ENCODE data around the gene TRIM52.

TRIM52 gene

DNA sequence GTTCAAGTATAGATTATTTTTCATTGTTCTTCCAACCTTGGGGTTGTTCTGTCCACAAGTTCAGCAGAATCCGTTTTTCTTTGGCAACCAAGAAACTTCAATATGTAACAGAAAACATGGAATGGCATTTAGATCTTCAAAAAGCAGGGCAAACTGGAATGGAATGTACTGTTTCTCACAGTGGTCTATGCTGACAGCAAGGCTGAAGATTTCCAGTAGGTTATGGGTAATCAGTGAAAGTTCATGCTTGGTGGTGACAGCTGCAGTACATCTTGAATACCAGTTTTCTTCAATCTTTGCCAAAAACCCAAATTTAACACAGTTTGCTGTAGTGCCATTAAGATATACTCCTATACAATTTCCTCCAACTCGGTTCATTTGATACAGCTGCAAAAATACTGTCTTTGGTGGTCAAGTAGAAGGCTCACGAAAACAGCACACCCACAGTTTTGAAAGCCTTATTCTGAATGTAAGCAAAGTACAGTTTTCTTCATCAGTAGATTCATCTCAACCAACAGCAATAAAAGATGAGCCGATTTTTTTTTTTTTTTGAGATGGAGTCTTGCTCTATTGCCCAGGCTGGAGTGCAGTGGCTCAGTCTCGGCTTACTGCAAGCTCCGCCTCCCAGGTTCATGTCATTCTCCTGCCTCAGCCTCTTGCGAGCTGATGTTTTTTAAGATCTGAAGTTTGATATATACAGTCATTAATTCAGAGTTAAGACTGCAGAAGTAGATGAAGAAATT, 4.9 kb downstream of the TRIM52 start:
- FAIRE-seq, result no peak

DNA sequence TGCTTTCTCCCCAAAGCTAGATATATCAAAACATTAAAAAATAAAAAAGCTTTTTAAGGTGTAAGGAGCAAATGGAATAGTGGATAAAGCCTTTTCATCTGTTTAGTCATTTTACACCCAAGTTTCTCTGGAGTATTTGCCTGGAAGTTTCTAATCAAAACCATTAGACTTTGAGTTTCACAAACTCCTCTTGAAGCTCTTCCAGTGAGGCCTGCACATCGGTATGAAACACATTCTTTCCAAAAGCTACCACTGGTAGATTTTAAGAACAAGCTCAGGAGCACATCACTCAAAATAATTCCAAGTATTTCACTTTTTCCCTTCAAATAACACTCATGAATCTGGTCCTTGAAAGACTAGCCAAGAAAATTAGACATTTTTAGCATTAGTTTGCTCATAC, 5.7 kb downstream of the TRIM52 start:
- no peak for FAIRE-seq

DNA sequence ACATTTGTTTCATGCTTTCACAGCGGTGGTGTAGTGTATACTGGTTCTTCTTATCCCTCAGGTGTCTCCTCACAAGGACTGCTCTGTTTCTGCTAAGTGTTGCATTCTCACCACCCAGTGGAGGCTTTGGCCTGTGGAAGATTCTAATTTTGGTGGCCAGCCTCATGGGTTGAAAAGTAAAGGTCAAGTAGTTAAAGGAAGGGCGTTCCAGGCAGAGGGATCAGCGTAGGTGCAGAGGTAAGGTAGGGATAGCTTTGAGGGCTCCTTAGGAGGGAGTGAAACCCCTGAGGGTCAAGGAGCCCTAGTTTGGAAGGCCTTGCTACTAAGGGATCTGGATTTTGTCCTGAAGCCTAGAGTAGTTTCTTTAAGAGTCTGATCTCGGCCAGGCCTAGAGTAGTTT, 12.7 kb downstream of the TRIM52 start:
- no peak for FAIRE-seq

DNA sequence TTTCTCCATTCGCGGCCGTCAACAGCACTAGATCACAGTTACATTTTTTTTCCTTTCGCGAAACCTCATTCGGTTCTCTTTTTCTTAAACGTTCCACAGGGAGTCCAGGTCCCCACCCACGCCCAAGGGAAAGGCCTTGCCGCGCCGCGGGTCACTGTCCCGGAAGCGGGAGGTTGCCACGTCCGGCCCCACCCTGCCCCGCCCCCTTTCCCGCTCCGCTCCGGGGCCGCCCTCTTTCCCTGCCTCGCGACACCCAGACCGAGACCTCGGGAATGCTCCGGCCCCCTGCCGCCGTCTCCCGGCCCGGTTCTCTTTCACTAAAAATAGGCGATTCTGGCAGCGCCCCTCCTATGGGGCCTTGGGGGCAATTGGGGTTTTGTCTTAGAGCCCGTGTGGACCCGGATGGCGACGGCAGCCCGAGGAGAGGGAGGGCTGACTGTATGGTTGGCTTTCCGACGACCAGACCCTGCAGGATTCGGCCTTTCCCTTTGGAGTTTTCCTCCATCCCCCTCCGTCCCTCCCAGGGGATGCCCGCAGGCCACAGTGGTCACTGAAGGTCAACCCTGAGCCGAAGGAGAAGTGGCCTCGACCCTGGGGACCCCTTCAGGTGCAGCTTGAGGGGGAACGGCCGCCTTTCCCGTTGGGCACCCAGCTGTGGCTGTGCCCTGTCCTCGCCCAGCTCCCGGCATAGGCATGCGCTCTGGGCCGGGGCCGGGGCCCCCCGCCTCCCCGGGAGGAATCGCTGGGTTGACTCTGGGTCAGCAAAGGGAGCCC, 14.5 kb downstream of the TRIM52 start:
- FAIRE-seq, result no peak

- no peak for FAIRE-seq
These were observed 15.3 kb downstream of the TRIM52 start for GRCh38 chr5:181245427-181246275.

DNA sequence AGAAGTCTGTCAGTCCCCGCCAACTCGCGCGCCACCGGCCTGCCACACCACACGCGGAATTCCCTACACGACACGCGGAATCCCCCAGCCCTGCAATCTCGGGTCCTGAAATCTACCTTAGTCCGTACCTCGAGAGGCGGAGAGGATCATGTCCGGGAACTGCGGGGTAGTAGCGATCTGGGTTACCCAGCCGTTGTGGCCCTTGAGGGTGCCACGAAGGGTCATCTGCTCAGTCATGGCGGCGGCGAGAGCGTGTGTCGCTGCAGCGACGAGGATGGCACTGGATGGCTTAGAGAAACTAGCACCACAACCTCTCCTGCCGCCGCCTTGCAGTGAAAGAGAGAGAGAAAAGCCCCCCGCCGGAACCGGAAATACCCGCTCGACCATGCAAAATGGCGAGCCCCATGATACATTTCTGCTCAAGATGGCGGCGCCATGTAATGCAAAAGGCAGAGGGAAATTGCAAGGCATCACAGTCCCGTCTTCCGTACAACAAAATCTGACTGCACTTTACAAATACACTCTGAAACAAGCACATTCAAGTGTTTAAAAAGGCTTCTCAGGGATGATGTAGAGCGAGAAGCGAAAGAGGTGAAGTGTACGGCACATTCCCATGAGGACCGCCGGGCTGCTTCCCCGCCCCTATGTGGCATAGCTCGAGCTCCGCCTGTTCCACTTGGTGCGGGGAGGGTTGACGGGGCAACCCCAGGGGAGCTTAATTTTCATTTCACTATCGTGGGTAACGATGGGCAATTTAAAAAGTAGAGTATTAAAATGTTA, 17.2 kb downstream of the TRIM52 start, which contains the start of gene RACK1:
Gene RACK1, minus strand, starts transcription at position 343 of the 780 bp plus-strand sequence. Its CDS starts 106 bp downstream, at position 237.
- no peak for FAIRE-seq

DNA sequence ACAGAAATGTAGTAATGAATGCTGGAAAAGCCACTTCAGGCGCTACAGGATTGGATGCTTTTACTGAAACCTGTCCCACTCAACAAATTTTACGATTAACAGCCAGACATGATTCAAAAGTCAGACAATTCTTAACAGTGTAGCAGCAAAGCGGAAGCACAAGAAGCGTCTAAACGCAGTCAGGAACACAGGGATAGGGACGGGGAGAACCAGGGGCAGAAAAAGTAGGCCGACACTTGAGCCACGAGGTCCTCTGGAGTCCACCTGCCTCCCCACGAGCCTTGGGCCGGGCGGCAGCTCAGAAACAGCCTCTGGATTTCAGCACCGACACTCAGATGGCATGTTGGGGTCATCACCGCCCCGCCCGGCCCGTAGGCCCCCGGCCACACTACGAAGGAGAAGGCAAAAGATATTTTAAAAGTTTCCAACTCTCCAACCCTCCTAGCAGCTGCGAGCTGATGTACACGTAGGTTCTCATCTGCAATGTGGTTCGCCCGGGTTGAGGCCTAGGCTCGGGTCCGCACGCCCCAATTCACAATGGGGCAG, 17.9 kb downstream of the TRIM52 start:
- no peak for FAIRE-seq

- FAIRE-seq, result no peak
These were observed 18.9 kb downstream of the TRIM52 start for GRCh38 chr5:181242031-181242451.

GRCh38 chr5:181241393-181241975, 19.5 kb downstream of the TRIM52 start:
- FAIRE-seq, result no peak

DNA sequence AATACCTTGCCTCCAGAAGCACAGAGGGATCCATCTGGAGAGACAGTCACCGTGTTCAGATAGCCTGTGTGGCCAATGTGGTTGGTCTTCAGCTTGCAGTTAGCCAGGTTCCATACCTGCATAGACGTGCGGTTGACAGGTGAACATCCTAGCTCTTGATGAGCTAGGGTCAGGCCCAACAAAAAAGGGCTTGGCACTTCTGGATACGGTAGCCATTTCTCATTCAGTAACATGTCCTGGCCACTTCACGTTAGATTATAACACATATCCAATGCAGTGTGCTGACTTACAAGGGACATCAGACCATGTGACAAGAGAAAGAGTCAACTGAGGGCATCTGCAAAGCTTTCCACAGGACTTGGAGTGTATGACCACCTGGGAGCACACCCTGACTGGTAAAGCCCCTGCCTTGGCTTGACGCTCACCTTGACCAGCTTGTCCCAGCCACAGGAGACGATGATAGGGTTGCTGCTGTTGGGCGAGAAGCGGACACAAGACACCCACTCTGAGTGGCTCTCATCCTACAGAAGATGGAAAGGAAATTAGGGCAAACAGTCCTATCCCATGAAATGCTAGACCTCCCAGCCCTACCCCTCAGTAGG, 21.8 kb downstream of the TRIM52 start:
- no peak for FAIRE-seq

DNA sequence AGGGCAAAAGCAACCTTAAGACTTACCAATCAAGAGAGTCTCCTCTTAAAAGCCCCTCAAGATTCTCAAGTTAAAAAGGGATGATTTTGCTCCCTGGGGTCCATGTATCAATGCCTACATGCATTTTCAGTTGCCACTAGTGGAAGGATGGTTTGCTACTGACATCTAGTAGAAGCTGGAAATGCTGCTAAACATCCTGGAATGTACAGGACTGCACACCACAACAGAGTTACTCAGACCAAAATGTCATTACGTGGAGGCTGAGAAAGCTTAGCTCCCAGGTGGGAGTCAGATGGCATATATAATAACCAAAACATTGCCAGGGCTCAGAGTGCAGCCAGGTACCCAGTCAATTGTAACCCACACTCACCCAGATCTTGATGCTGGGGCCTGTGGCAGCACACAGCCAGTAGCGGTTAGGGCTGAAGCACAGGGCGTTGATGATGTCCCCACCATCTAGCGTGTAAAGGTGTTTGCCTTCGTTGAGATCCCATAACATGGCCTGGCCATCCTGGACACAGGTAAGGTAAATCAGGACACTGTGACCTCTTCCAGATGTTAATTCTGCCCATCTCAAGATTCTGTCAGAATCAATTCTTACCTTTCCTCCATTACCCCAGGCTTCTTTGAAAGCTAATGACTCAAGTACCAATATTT, 23.1 kb downstream of the TRIM52 start:
- FAIRE-seq, result no peak

DNA sequence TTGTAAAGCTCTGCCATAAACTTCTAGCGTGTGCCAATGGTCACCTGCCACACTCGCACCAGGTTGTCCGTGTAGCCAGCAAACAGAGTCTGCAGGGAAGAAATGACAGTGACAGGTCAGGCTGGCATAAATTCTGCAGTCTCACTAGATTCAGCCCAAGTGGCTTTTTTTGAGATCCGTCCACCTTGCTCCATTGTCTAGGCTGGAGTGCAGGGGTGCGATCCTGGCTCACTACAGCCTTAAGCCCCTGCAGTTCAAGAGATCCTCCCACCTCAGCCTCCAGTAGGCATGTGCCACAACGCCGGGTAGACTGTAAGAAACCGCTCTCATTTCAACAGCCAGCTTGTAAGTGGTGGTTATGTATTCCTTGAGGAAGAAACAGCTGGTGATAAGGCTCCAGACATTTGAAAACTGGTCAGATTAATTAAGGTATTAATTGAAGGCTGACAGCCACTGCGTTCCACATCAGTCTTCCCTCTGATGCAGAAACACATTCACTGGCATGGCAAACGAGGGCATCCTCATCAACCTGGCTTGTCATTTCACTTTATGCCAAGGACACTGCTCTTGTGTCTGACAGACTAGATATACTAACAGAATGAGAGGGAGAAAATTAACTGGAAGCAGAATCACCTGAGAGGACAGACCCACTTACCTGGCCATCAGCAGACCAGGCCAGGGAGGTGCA, 23.8 kb downstream of the TRIM52 start:
- FAIRE-seq, result no peak

DNA sequence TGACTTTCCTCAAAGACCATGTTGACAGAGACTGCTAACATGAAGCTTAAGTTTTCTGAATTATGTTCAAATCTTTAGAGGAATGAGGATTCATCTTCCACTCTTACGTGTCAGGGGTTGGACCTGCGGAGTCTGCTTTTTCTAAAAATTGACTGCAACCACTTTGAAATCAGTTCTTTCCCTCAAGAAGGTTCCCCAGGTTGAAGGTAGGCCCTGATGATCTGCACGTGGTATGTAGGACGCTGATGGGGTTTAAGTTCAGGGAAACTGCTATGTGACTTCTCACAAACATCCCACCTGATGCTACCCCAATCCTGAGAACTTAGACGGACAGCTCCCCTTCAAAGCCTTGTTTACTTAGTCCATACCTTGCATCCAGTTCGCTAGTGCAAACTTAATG, 24.5 kb downstream of the TRIM52 start:
- no peak for FAIRE-seq

DNA sequence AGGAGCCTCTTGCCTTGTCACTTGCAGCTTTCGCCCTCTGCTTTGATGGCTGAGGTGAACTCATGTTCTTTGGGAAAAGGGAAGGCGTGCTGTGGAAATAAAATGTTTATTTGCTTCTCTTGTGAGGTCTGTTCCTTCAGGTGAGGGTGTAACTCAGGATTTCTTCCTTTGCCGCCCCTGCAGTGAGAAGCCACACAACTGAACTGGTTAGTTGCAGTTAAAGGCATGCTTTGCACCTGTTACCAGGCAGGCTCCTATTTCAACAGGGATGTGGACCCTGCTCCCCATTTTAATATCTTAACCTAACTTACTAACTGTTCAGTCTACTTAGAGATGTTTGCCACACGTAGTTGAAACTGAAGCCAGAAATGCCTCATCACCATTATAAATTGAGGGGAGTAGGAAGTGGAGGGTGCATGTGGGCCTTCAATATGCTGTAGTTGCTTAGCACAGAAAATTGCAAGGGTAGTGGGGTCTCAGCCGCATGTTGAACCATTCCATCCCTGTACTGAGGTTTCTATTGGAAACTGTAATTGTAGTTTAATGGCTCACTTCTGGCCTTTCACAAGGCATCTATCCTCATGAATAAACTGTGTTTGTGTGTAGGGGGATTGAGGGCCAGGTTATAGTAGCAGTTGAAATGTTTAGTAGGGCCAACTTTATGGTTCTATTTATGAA, 25.1 kb downstream of the TRIM52 start:
- no peak for FAIRE-seq

DNA sequence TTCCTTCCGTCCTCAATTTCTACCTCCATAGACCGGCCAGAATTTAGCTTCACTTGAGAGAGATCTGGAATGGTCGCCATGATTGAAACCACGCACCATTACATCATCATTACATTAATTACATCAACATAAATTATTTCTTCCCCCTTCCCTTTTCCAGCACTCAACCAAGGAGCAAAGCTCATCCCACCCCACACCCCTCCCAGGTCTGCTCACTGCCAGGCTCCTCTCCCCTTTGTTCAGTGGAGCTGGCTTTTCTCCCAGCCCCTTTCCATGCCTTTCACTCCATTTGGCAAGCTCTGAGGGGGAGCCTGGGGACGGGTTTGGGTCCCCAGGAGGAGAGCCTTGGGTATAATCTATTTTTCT, 25.6 kb downstream of the TRIM52 start:
- FAIRE-seq, result no peak

GRCh38 chr5:181234455-181235306, 26.3 kb downstream of the TRIM52 start:
- no peak for FAIRE-seq

- FAIRE-seq, result no peak
These were observed 27.0 kb downstream of the TRIM52 start for GRCh38 chr5:181233801-181234454.
